MM.1S (cell line): ENCODE data around the gene PRSS2.

Experiments used
- DNase-seq: peaks from one replicate; pipeline ENCODE4 v3.0.0-alpha.2; 2015
- H2AFZ ChIP-seq: fragments of 300-600 bp; sonication (generic); 2 replicates; pipeline ENCODE4 v1.6.0; 2016; ENCODE audit warnings: antibody characterized with exemption, low read length
- H3F3A ChIP-seq: fragments of 300-600 bp; sonication (generic); 2 replicates; pipeline ENCODE4 v1.6.1; 2016; ENCODE audit warnings: mild to moderate bottlenecking, antibody characterized with exemption, low read length, moderate library complexity, mixed read lengths; ENCODE audit not compliant: insufficient read depth
- H3K27ac ChIP-seq: fragments of 300-600 bp; sonication (generic); 2 replicates; pipeline ENCODE4 v1.5.1; 2016; ENCODE audit warnings: mild to moderate bottlenecking, low read length
- H3K27me3 ChIP-seq: fragments of 300-600 bp; sonication (generic); replicated peaks from 2 replicates; pipeline ENCODE4 v1.6.0; 2016; ENCODE audit warnings: low read length; ENCODE audit not compliant: insufficient read depth
- H3K36me3 ChIP-seq: fragments of 300-600 bp; sonication (generic); replicated peaks from 2 replicates; pipeline ENCODE4 v1.6.1; 2016; ENCODE audit warnings: mild to moderate bottlenecking, low read length, mixed read lengths; ENCODE audit not compliant: insufficient read depth
- H3K4me1 ChIP-seq: fragments of 300-600 bp; sonication (generic); 2 replicates; pipeline ENCODE4 v1.6.1; 2016; ENCODE audit warnings: low read length, mixed read lengths
- H3K4me2 ChIP-seq: fragments of 300-600 bp; sonication (generic); 2 replicates; pipeline ENCODE4 v1.6.0; 2016; ENCODE audit warnings: low read depth, low read length
- H3K4me3 ChIP-seq: fragments of 300-600 bp; sonication (generic); 2 replicates; pipeline ENCODE4 v1.5.1; 2016; ENCODE audit warnings: low read length, mixed read lengths
- H3K79me2 ChIP-seq: fragments of 300-600 bp; sonication (generic); 2 replicates; pipeline ENCODE4 v1.6.1; 2016; ENCODE audit warnings: mixed run types, low read length, mixed read lengths
- H3K9ac ChIP-seq: fragments of 300-600 bp; sonication (generic); 2 replicates; pipeline ENCODE4 v1.6.1; 2016; ENCODE audit warnings: low read length, mixed read lengths
- H3K9me2 ChIP-seq: fragments of 300-600 bp; sonication (generic); replicated peaks from 2 replicates; pipeline ENCODE4 v1.6.1; 2016; ENCODE audit warnings: mild to moderate bottlenecking, low read length, mixed read lengths; ENCODE audit not compliant: insufficient read depth
- H3K9me3 ChIP-seq: fragments of 300-600 bp; sonication (generic); replicated peaks from 2 replicates; pipeline ENCODE4 v1.6.1; 2016; ENCODE audit warnings: mild to moderate bottlenecking, low read length, mixed read lengths; ENCODE audit not compliant: insufficient read depth
- H4K20me1 ChIP-seq: fragments of 300-600 bp; sonication (generic); 2 replicates; pipeline ENCODE4 v1.6.1; 2016; ENCODE audit warnings: mild to moderate bottlenecking, low read length, moderate library complexity, mixed read lengths; ENCODE audit not compliant: insufficient read depth
- CTCF ChIP-seq: fragments of 300-600 bp; sonication (generic); IDR thresholded peaks from 2 replicates; pipeline ENCODE4 v1.5.1; 2016; ENCODE audit warnings: antibody characterized with exemption, low read length, mixed read lengths
- EZH2 ChIP-seq: fragments of 300-600 bp; sonication (generic); optimal IDR thresholded peaks from 2 replicates; pipeline ENCODE3; 2017; ENCODE audit warnings: low read depth, mild to moderate bottlenecking, antibody characterized with exemption, low read length, mixed read lengths
- EZH2phosphoT487 ChIP-seq: fragments of 300-600 bp; sonication (generic); IDR thresholded peaks from 2 replicates; pipeline ENCODE4 v1.6.1; 2018; ENCODE audit warnings: antibody characterized with exemption, low read length

PRSS2 gene

GRCh38 chr7:142770661-142771352, at the start of gene PRSS2:
Gene PRSS2 (plus strand): TSS chr7:142770970. CDS start chr7:142770983, 13 bp downstream.
- Histone ChIP-seq H3K4me2 (no peak within 1 kb of the TSS), H3K9me2 (no peaks in the 10 kb centered on the region), H3K4me3 (no peak within 1 kb of the TSS), H3K27me3 (no peaks in the 10 kb centered on the region), H3K9ac (no peak within 1 kb of the TSS), H3K27ac (no peak within 1 kb of the TSS), H3K9me3 (no peaks in the 10 kb centered on the region), H3K4me1 (no peaks in the 10 kb centered on the region), H4K20me1 (no peaks in the 10 kb centered on the region), H3K36me3 (no peaks in the 10 kb centered on the region), H3K79me2 (no peaks in the 10 kb centered on the region), H3F3A (no peaks in the 10 kb centered on the region), H2AFZ (no peak within 1 kb of the TSS)
- TF ChIP-seq EZH2: no peak
- TF ChIP-seq CTCF: no peak
- TF ChIP-seq EZH2phosphoT487: no peak
- no peak for DNase-seq

GRCh38 chr7:142720986-142721385, 49.8 kb upstream of the PRSS2 start:
- H3K4me2 ChIP-seq: no peak overlapping the region

GRCh38 chr7:142722248-142722794, 48.4 kb upstream of the PRSS2 start:
- peak overlapping the region; percentile 17; the same call in 1 of the 2 replicates for H3K9ac ChIP-seq
- H3K27me3 ChIP-seq: no peaks in the 10 kb centered on the region
- no peaks in the 10 kb centered on the region for H3F3A ChIP-seq
- H2AFZ ChIP-seq: peak overlapping the region; percentile 63
- no peaks in the 10 kb centered on the region for H3K4me1 ChIP-seq
- TF ChIP-seq EZH2phosphoT487 (no peak), EZH2 (no peak), CTCF (no peak)
- H3K79me2 ChIP-seq: no peaks in the 10 kb centered on the region
- no peak overlapping the region for H3K27ac ChIP-seq
- peak overlapping the region; percentile 64 for H3K4me3 ChIP-seq
- H3K36me3 ChIP-seq: no peaks in the 10 kb centered on the region
- H3K9me2 ChIP-seq: no peaks in the 10 kb centered on the region
- peak; percentile 26 for DNase-seq
- H3K4me2 ChIP-seq: peak overlapping the region; percentile 88
- H3K9me3 ChIP-seq: no peaks in the 10 kb centered on the region
- no peaks in the 10 kb centered on the region for H4K20me1 ChIP-seq

More at GRCh38 chr7:142720986-142721385, 49.8 kb upstream of the PRSS2 start:
- Histone ChIP-seq H3K79me2 (no peaks in the 10 kb centered on the region), H3F3A (no peaks in the 10 kb centered on the region), H3K4me1 (no peaks in the 10 kb centered on the region), H3K9ac (no peak overlapping the region), H3K27ac (no peak overlapping the region), H3K9me3 (no peaks in the 10 kb centered on the region), H3K36me3 (no peaks in the 10 kb centered on the region), H3K4me3 (no peak overlapping the region), H3K27me3 (no peaks in the 10 kb centered on the region), H4K20me1 (no peaks in the 10 kb centered on the region), H2AFZ (no peak overlapping the region), H3K9me2 (no peaks in the 10 kb centered on the region)
- TF ChIP-seq EZH2 (no peak), EZH2phosphoT487 (no peak), CTCF (no peak)
- DNase-seq: no peak
